Vagina (tissue), 2 donors: ENCODE results near the gene NTNG1. TPM values are rescaled to one million over a fixed set of nuclear protein-coding genes. Genes with fewer than 3 reads are reported as not detected.
A peak's percentile ranks its signal among the peaks of the same experiment; 100 is the strongest.
"Not testable (repeated sequence)": the region's sequence is repeated elsewhere in the genome, so short reads cannot be mapped to it uniquely, and the experiment has no call there.

Experiments used
- DNase-seq, 2 donors: peaks; one replicate each; pipeline ENCODE4 v3.0.0-alpha.2; 2017; ENCODE audit errors: extremely low spot score in 2 of 2
- H3K27ac ChIP-seq: fragments of 200-600 bp; sonication (generic); one replicate; pipeline ENCODE4 v1.5.1; 2019
- H3K27me3 ChIP-seq: fragments of 200-600 bp; sonication (generic); one replicate; pipeline ENCODE4 v1.5.1; 2019
- H3K36me3 ChIP-seq, 2 donors: fragments of 200-600 bp; sonication (generic); one replicate each; pipeline ENCODE4 v1.5.1; 2017 to 2019
- H3K4me1 ChIP-seq: fragments of 200-600 bp; sonication (generic); one replicate; pipeline ENCODE4 v1.5.1; 2019
- H3K4me3 ChIP-seq, 2 donors: fragments of 200-600 bp; sonication (generic); 1 replicate in 1 of 2; 2 replicates in 1 of 2; pipeline ENCODE4 v1.5.1; 2016 to 2019
- H3K9me3 ChIP-seq: fragments of 200-600 bp; sonication (generic); one replicate; pipeline ENCODE4 v1.5.1; 2019
- POLR2A ChIP-seq, 2 donors: fragments of 450-650 bp; IDR thresholded peaks; one replicate each; pipeline ENCODE4 v1.6.1; 2017; ENCODE audit warnings: antibody characterized with exemption in 2 of 2, mild to moderate bottlenecking in 2 of 2, moderate library complexity in 2 of 2
- POLR2AphosphoS5 ChIP-seq, 2 donors: sonication (generic); formaldehyde crosslinking; IDR thresholded peaks; one replicate each; pipeline ENCODE4 v1.9.0; 2017; ENCODE audit warnings: antibody characterized with exemption in 2 of 2, mild to moderate bottlenecking in 2 of 2, low read depth in 1 of 2; ENCODE audit not compliant: insufficient read depth in 1 of 2
- intact Hi-C: fragments of 100-400 bp; cut with DNase I; formaldehyde crosslinking; loops from one replicate; pipeline ENCODE4 v1.15.1; 2023
- total RNA-seq: library from RNA; depleted of rRNA; stranded (reverse); fragments of >200 nt; gene quantifications from one replicate; pipeline ENCODE4 v1.2.3, GENCODE V29; 2016
- TF ChIP-seq, protein P1 (sequence below), 3 experiments: fragments of 450-650 bp in 2 of 3; fragments of 200-600 bp in 1 of 3; sonication (generic) in 1 of 3; IDR thresholded peaks; one replicate each; pipeline ENCODE4 v1.5.1; 2017 to 2019; ENCODE audit warnings: antibody characterized with exemption in 3 of 3, mild to moderate bottlenecking in 2 of 3, moderate library complexity in 2 of 3

Gene NTNG1
- total RNA-seq, result 6.6 TPM

DNA sequence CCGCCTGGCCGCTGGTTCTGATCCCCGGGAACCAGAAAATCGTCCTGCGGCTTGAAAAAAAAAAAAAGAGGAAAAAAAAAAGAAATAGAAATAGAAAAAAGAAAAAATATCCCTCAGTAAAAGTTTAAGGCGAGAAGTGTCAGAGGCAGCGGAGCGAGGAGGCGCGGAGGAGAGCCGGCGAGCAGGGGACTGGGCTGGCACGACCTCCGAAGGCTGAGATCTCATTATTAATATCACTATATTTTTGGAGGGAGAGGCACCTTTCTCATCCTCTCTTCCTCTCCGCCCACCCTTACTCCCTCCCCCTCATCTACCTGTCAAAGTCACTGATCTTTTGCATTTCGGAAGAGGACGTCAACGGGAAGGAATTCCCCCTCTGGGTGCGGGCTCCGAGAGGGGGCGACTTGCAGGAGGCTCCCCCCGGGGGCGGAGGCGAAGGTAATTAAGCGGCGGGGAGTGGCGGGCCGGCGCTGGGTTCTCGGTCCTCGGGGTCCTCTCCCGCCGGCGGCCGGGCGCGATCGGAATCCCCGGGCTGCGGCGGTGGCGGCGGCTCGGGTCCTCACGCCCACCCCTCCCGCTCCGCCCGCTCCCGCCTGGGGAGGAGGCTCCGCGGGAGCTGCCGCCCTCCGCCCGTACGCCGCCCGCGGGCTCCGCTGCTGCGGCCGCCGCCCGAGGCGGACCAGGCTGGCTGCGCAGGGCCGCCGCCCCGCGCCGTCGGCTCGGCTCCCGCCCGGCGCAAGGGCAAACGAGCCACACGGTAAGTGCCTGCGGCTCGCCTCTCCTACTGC is at the start of gene NTNG1:
TSS of gene NTNG1 (plus strand) at position 337 of the 788 bp plus-strand sequence.
- TF ChIP-seq, protein P1, sequence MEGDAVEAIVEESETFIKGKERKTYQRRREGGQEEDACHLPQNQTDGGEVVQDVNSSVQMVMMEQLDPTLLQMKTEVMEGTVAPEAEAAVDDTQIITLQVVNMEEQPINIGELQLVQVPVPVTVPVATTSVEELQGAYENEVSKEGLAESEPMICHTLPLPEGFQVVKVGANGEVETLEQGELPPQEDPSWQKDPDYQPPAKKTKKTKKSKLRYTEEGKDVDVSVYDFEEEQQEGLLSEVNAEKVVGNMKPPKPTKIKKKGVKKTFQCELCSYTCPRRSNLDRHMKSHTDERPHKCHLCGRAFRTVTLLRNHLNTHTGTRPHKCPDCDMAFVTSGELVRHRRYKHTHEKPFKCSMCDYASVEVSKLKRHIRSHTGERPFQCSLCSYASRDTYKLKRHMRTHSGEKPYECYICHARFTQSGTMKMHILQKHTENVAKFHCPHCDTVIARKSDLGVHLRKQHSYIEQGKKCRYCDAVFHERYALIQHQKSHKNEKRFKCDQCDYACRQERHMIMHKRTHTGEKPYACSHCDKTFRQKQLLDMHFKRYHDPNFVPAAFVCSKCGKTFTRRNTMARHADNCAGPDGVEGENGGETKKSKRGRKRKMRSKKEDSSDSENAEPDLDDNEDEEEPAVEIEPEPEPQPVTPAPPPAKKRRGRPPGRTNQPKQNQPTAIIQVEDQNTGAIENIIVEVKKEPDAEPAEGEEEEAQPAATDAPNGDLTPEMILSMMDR (IDR thresholded peaks at IDR 0.05), result no peak
- TF ChIP-seq POLR2AphosphoS5 (IDR thresholded peaks at IDR 0.05; ENCODE audit: insufficient read depth in 1 of 2, low read depth in 1 of 2) (no peak), POLR2A (IDR thresholded peaks at IDR 0.05) (no peak)
- no peaks in the 10 kb centered on the region for H3K27me3 ChIP-seq
- H3K36me3 ChIP-seq, result no peaks in the 10 kb centered on the region
- peaks cover 8% of the 10 kb centered on the region for H3K4me1 ChIP-seq
- no peak for DNase-seq
- H3K27ac ChIP-seq, result peak within 1 kb of the TSS; percentile 9
- peak within 1 kb of the TSS; percentile 55 to 65 for H3K4me3 ChIP-seq
- H3K9me3 ChIP-seq, result no peaks in the 10 kb centered on the region
- intact Hi-C loops, result no loop called here

DNA sequence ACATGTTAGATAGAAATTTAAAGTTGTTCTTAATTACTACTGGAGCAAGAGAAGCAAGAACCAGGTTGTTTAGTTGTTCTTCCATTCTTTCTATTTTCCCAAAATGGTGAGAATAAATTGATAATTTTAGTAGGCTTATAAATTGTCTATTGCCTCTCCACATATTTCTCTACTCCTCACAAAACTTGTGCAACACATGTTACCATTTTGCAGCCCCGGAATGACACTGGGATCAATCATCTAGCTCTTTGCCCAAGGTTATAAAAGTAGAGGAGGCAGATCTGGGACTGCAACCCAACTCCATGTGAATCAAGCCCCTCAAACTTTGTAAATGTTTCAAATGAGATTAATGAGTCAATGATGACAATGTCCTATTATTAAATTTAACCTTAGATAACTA is 49.4 kb upstream of the NTNG1 start:
- Histone ChIP-seq H3K4me1 (no peaks in the 10 kb centered on the region), H3K9me3 (no peaks in the 10 kb centered on the region), H3K4me3 (no peak overlapping the region), H3K27me3 (no peaks in the 10 kb centered on the region), H3K27ac (no peak overlapping the region), H3K36me3 (no peaks in the 10 kb centered on the region)
- no peak for DNase-seq
- TF ChIP-seq POLR2AphosphoS5 (IDR thresholded peaks at IDR 0.05; ENCODE audit: insufficient read depth in 1 of 2, low read depth in 1 of 2) (no peak), POLR2A (IDR thresholded peaks at IDR 0.05) (no peak)
- TF ChIP-seq, protein P1 (IDR thresholded peaks at IDR 0.05), result no peak
- intact Hi-C loops, result no loop called here

DNA sequence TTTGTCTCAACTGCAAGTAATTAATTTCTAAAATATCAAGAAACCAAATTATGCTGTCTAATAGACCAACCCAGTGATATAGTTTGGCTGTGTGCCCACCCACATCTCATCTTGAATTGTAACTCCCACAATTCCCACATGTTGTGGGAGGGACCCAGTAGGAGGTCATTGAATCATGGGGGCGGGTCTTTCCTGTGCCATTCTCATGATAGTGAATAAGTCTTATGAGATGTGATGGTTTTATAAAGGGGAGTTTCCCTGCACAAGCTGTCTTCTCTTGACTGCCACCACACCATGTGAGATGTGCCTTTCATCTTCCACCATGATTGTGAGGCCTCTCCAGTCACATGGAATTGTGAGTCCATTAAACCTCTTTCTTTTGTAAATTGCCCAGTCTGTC is 47.4 kb upstream of the NTNG1 start:
- H3K36me3 ChIP-seq, H3K27ac ChIP-seq, intact Hi-C loops, H3K9me3 ChIP-seq, H3K4me3 ChIP-seq, DNase-seq, H3K27me3 ChIP-seq, H3K4me1 ChIP-seq: not testable (repeated sequence)

DNA sequence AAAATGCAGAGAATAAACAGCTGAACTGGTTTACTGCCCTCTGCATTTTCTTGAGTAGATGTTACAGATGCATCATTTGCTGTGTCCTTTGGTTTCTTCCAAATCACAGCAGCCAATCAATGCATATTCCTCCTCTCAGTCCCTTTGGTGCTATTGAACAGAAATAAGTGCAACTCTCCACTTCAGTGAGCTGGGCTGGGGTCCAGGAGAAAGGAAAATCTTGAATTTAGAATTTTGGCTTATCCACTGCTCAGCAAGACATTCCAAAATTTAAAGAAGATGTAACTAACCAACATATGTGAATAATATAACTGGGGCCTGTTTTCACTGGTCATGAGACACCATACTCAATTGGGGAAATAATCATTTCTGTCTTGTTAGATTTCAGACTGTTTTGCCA is 45.2 kb upstream of the NTNG1 start:
- Histone ChIP-seq H3K4me3 (no peak overlapping the region), H3K36me3 (no peaks in the 10 kb centered on the region), H3K27me3 (no peaks in the 10 kb centered on the region), H3K4me1 (no peaks in the 10 kb centered on the region), H3K9me3 (no peaks in the 10 kb centered on the region), H3K27ac (no peak overlapping the region)
- no peak for DNase-seq
- intact Hi-C loops, result no loop called here
- TF ChIP-seq POLR2AphosphoS5 (IDR thresholded peaks at IDR 0.05; ENCODE audit: insufficient read depth in 1 of 2, low read depth in 1 of 2) (no peak), POLR2A (IDR thresholded peaks at IDR 0.05) (no peak)
- TF ChIP-seq, protein P1 (IDR thresholded peaks at IDR 0.05), result no peak

DNA sequence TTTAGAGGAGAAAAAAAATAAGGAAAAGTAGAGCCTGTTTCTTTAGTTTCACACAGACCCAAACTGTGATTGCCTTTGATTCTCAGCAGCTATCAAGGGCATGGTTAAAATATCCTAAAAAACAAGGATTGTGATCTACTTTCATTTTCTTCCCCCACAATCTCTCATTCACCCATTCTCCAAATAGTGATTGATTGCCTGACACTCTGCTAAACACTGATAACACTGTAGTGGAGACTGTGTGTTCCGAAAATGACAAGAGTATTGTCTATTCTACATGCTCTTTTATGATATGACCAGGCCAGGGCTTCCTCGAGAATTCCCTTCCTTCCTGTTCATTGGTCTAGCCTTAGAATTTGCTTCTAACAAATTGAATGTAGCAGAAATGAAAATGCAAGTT is 44.1 kb upstream of the NTNG1 start:
- intact Hi-C loops, result no loop called here
- H3K27me3 ChIP-seq, result no peaks in the 10 kb centered on the region
- TF ChIP-seq, protein P1 (IDR thresholded peaks at IDR 0.05), result no peak
- no peak for TF ChIP-seq POLR2A (IDR thresholded peaks at IDR 0.05)
- no peak for TF ChIP-seq POLR2AphosphoS5 (IDR thresholded peaks at IDR 0.05; ENCODE audit: insufficient read depth in 1 of 2, low read depth in 1 of 2)
- no peaks in the 10 kb centered on the region for H3K9me3 ChIP-seq
- H3K36me3 ChIP-seq, result no peaks in the 10 kb centered on the region
- no peaks in the 10 kb centered on the region for H3K4me1 ChIP-seq
- H3K4me3 ChIP-seq, result no peak overlapping the region
- no peak for DNase-seq
- H3K27ac ChIP-seq, result no peak overlapping the region
